ENCODE data around the gene LTBR. TPM values are rescaled to one million over a fixed set of nuclear protein-coding genes. Genes with fewer than 3 reads are reported as not detected.

Gene LTBR
- total and polyA plus RNA-seq, 2 donors (not counting 1 experiment from before 2014, with no cell fraction given), result 55.7 to 78.4 TPM

GRCh38 chr12:6407236-6407954 is 23.4 kb downstream of the LTBR start:
- H2AFZ ChIP-seq (ENCODE audit: low read length), result no peak overlapping the region
- DNase-seq (ENCODE audit: low read depth in 2 of 2), result peak in 1 of 2 donors; percentile 39
- no peaks in the 10 kb centered on the region for H3K36me3 ChIP-seq (ENCODE audit: control insufficient read depth, insufficient read depth, low read length)
- no peaks in the 10 kb centered on the region for H4K20me1 ChIP-seq (ENCODE audit: control insufficient read depth, extremely low read depth, insufficient read depth, low read length)
- no peak overlapping the region for H3K9ac ChIP-seq (ENCODE audit: insufficient read depth, low read length)
- H3K9me3 ChIP-seq (ENCODE audit: control insufficient read depth, insufficient read depth, low read depth, low read length), result no peaks in the 10 kb centered on the region
- H3K79me2 ChIP-seq (ENCODE audit: control insufficient read depth, insufficient read depth, low read length), result no peaks in the 10 kb centered on the region
- H3K27me3 ChIP-seq (ENCODE audit: control insufficient read depth, insufficient read depth, low read length), result no peaks in the 10 kb centered on the region
- no peak overlapping the region for H3K4me2 ChIP-seq (ENCODE audit: extremely low read depth, insufficient read depth, low read length)
- no peaks in the 10 kb centered on the region for H3K4me1 ChIP-seq (ENCODE audit: control insufficient read depth, extremely low read depth, insufficient read depth, low read length)
- no peak overlapping the region for H3K27ac ChIP-seq (ENCODE audit: insufficient read depth, low read length)
- TF ChIP-seq CTCF (conservative IDR thresholded peaks at IDR 0.05 in 1 of 2, IDR thresholded peaks at IDR 0.05 in 1 of 2; ENCODE audit: low read depth in 1 of 2, low read length in 2 of 2), result no peak
- TF ChIP-seq EZH2 (IDR thresholded peaks at IDR 0.05; ENCODE audit: low read length, missing control alignments), result no peak
- no peak overlapping the region for H3K4me3 ChIP-seq (replicated peaks in 1 of 4; ENCODE audit: control extremely low read depth in 1 of 4, insufficient read depth in 1 of 4, low read depth in 3 of 4, low read length in 4 of 4)

- Histone ChIP-seq H3K36me3 (ENCODE audit: control insufficient read depth, insufficient read depth, low read length) (no peaks in the 10 kb centered on the region), H3K4me2 (ENCODE audit: extremely low read depth, insufficient read depth, low read length) (no peak overlapping the region), H3K27ac (ENCODE audit: insufficient read depth, low read length) (no peak overlapping the region), H3K9ac (ENCODE audit: insufficient read depth, low read length) (no peak overlapping the region), H3K27me3 (ENCODE audit: control insufficient read depth, insufficient read depth, low read length) (no peaks in the 10 kb centered on the region), H4K20me1 (ENCODE audit: control insufficient read depth, extremely low read depth, insufficient read depth, low read length) (no peaks in the 10 kb centered on the region), H3K4me1 (ENCODE audit: control insufficient read depth, extremely low read depth, insufficient read depth, low read length) (no peaks in the 10 kb centered on the region), H3K9me3 (ENCODE audit: control insufficient read depth, insufficient read depth, low read depth, low read length) (no peaks in the 10 kb centered on the region), H3K4me3 (replicated peaks in 1 of 4; ENCODE audit: control extremely low read depth in 1 of 4, insufficient read depth in 1 of 4, low read depth in 3 of 4, low read length in 4 of 4) (no peak overlapping the region), H2AFZ (ENCODE audit: low read length) (no peak overlapping the region), H3K79me2 (ENCODE audit: control insufficient read depth, insufficient read depth, low read length) (no peaks in the 10 kb centered on the region)
- TF ChIP-seq EZH2 (IDR thresholded peaks at IDR 0.05; ENCODE audit: low read length, missing control alignments) (no peak), CTCF (conservative IDR thresholded peaks at IDR 0.05 in 1 of 2, IDR thresholded peaks at IDR 0.05 in 1 of 2; ENCODE audit: low read depth in 1 of 2, low read length in 2 of 2) (no peak)
- no peak for DNase-seq (ENCODE audit: low read depth in 2 of 2)
These were observed 32.6 kb downstream of the LTBR start for GRCh38 chr12:6416596-6416995.

GRCh38 chr12:6418796-6419195 is 34.8 kb downstream of the LTBR start:
- Histone ChIP-seq H3K27me3 (ENCODE audit: control insufficient read depth, insufficient read depth, low read length) (no peaks in the 10 kb centered on the region), H3K79me2 (ENCODE audit: control insufficient read depth, insufficient read depth, low read length) (no peaks in the 10 kb centered on the region), H3K4me1 (ENCODE audit: control insufficient read depth, extremely low read depth, insufficient read depth, low read length) (no peaks in the 10 kb centered on the region), H3K9me3 (ENCODE audit: control insufficient read depth, insufficient read depth, low read depth, low read length) (no peaks in the 10 kb centered on the region), H2AFZ (ENCODE audit: low read length) (no peak overlapping the region), H3K27ac (ENCODE audit: insufficient read depth, low read length) (no peak overlapping the region), H3K4me3 (replicated peaks in 1 of 4; ENCODE audit: control extremely low read depth in 1 of 4, insufficient read depth in 1 of 4, low read depth in 3 of 4, low read length in 4 of 4) (no peak overlapping the region), H3K36me3 (ENCODE audit: control insufficient read depth, insufficient read depth, low read length) (no peaks in the 10 kb centered on the region), H3K9ac (ENCODE audit: insufficient read depth, low read length) (no peak overlapping the region), H3K4me2 (ENCODE audit: extremely low read depth, insufficient read depth, low read length) (no peak overlapping the region), H4K20me1 (ENCODE audit: control insufficient read depth, extremely low read depth, insufficient read depth, low read length) (no peaks in the 10 kb centered on the region)
- TF ChIP-seq EZH2 (IDR thresholded peaks at IDR 0.05; ENCODE audit: low read length, missing control alignments) (no peak), CTCF (conservative IDR thresholded peaks at IDR 0.05 in 1 of 2, IDR thresholded peaks at IDR 0.05 in 1 of 2; ENCODE audit: low read depth in 1 of 2, low read length in 2 of 2) (no peak)
- DNase-seq (ENCODE audit: low read depth in 2 of 2), result no peak

All from fibroblast of lung (primary cell).